OCI-LY3 (cell line): ENCODE results near the gene MIA2.

Experiments
- H2AFZ ChIP-seq: fragments of 200-600, 300-600 bp; shearing (Covaris generic); 2 replicates; pipeline ENCODE4 v1.6.0; 2014; ENCODE audit warnings: antibody characterized with exemption, low read depth, low read length
- H3K27ac ChIP-seq: fragments of 200-600, 300-600 bp; sonication (generic); 2 replicates; pipeline ENCODE4 v1.5.1; 2014; ENCODE audit warnings: mild to moderate bottlenecking, low read length, moderate library complexity, mixed read lengths
- H3K27me3 ChIP-seq: fragments of 200-600, 300-600 bp; sonication (generic); 2 replicates; pipeline ENCODE4 v1.6.1; 2014; ENCODE audit warnings: low read depth, low read length, mixed read lengths
- H3K36me3 ChIP-seq: fragments of 200-600, 300-600 bp; sonication (generic); replicated peaks from 2 replicates; pipeline ENCODE3; 2014; ENCODE audit warnings: low read depth, low read length, mixed read lengths
- H3K4me1 ChIP-seq: fragments of 300-600, 200-600 bp; sonication (generic); 2 replicates; pipeline ENCODE4 v1.6.1; 2014; ENCODE audit warnings: low read length, mixed read lengths
- H3K4me2 ChIP-seq: fragments of 200-600, 300-600 bp; sonication (generic); 2 replicates; pipeline ENCODE4 v1.6.1; 2014; ENCODE audit warnings: low read length, mixed read lengths
- H3K4me3 ChIP-seq: fragments of 300-600, 200-600 bp; sonication (generic); 2 replicates; pipeline ENCODE4 v1.5.1; 2014; ENCODE audit warnings: antibody characterized with exemption, mild to moderate bottlenecking, low read length, moderate library complexity
- H3K79me2 ChIP-seq: fragments of 300-600, 200-600 bp; shearing (Covaris generic); 2 replicates; pipeline ENCODE4 v1.6.1; 2014; ENCODE audit warnings: mild to moderate bottlenecking, low read length, mixed read lengths
- H3K9ac ChIP-seq: fragments of 300-600, 200-600 bp; shearing (Covaris generic); 2 replicates; pipeline ENCODE4 v1.6.0; 2014; ENCODE audit warnings: mild to moderate bottlenecking, low read length, moderate library complexity
- H3K9me3 ChIP-seq: fragments of 200-600, 300-600 bp; shearing (Covaris generic); 2 replicates; pipeline ENCODE4 v1.6.1; 2014; ENCODE audit warnings: low read length, mixed read lengths; ENCODE audit not compliant: insufficient read depth
- H4K20me1 ChIP-seq: fragments of 200-600, 300-600 bp; sonication (generic); 2 replicates; pipeline ENCODE4 v1.6.1; 2016; ENCODE audit warnings: low read length, mixed read lengths; ENCODE audit not compliant: insufficient read depth
- CTCF ChIP-seq: fragments of 200-600, 300-600 bp; sonication (generic); IDR thresholded peaks from 2 replicates; pipeline ENCODE4 v1.5.1; 2014; ENCODE audit warnings: antibody characterized with exemption, low read length, low read depth
- EZH2phosphoT487 ChIP-seq: fragments of 200-600 bp; shearing (Covaris generic); IDR thresholded peaks from 2 replicates; pipeline ENCODE4 v1.6.1; 2018; ENCODE audit warnings: antibody characterized with exemption, mixed run types, low read depth

MIA2 gene

GRCh38 chr14:39374851-39375250, 141.1 kb downstream of the MIA2 start:
- Histone ChIP-seq H3K4me2 (no peak overlapping the region), H3K4me1 (no peaks in the 10 kb centered on the region)
- no peak for TF ChIP-seq CTCF
- TF ChIP-seq EZH2phosphoT487 = no peak

GRCh38 chr14:39376667-39377403, 143.1 kb downstream of the MIA2 start:
- no peaks in the 10 kb centered on the region for H3K79me2 ChIP-seq
- H2AFZ ChIP-seq = no peak overlapping the region
- no peak overlapping the region for H3K4me2 ChIP-seq
- H3K4me3 ChIP-seq = no peak overlapping the region
- no peaks in the 10 kb centered on the region for H3K27me3 ChIP-seq
- H3K9me3 ChIP-seq = no peaks in the 10 kb centered on the region
- no peak overlapping the region for H3K9ac ChIP-seq
- TF ChIP-seq CTCF = no peak
- no peak for TF ChIP-seq EZH2phosphoT487
- H4K20me1 ChIP-seq = no peaks in the 10 kb centered on the region
- H3K27ac ChIP-seq = no peak overlapping the region
- H3K4me1 ChIP-seq = no peaks in the 10 kb centered on the region
- H3K36me3 ChIP-seq = no peaks in the 10 kb centered on the region

More at GRCh38 chr14:39374851-39375250, 141.1 kb downstream of the MIA2 start:
- Histone ChIP-seq H3K27me3 (no peaks in the 10 kb centered on the region), H3K79me2 (no peaks in the 10 kb centered on the region), H2AFZ (no peak overlapping the region), H3K4me3 (no peak overlapping the region), H3K9me3 (no peaks in the 10 kb centered on the region), H4K20me1 (no peaks in the 10 kb centered on the region), H3K9ac (no peak overlapping the region), H3K27ac (no peak overlapping the region), H3K36me3 (no peaks in the 10 kb centered on the region)

GRCh38 chr14:39381366-39381765, 147.7 kb downstream of the MIA2 start:
- no peak overlapping the region for H3K27ac ChIP-seq
- H4K20me1 ChIP-seq = no peaks in the 10 kb centered on the region
- no peaks in the 10 kb centered on the region for H3K9me3 ChIP-seq
- no peak for TF ChIP-seq CTCF
- no peak for TF ChIP-seq EZH2phosphoT487
- no peak overlapping the region for H3K4me2 ChIP-seq
- no peaks in the 10 kb centered on the region for H3K36me3 ChIP-seq
- H3K9ac ChIP-seq = no peak overlapping the region
- peaks cover 10% of the 10 kb centered on the region; the same call in 1 of the 2 replicates for H3K4me1 ChIP-seq
- H3K27me3 ChIP-seq = no peaks in the 10 kb centered on the region
- no peak overlapping the region for H3K4me3 ChIP-seq
- H3K79me2 ChIP-seq = no peaks in the 10 kb centered on the region
- no peak overlapping the region for H2AFZ ChIP-seq

- H3K79me2 ChIP-seq = no peaks in the 10 kb centered on the region
- no peak for TF ChIP-seq CTCF
- no peak for TF ChIP-seq EZH2phosphoT487
These were observed 148.7 kb downstream of the MIA2 start for GRCh38 chr14:39382463-39382862.

More at GRCh38 chr14:39382463-39382862, 148.7 kb downstream of the MIA2 start:
- H3K9ac ChIP-seq = no peak overlapping the region
- H3K4me2 ChIP-seq = no peak overlapping the region
- H3K36me3 ChIP-seq = no peaks in the 10 kb centered on the region
- no peaks in the 10 kb centered on the region for H3K27me3 ChIP-seq
- H4K20me1 ChIP-seq = no peaks in the 10 kb centered on the region
- H3K4me3 ChIP-seq = no peak overlapping the region
- H3K9me3 ChIP-seq = no peaks in the 10 kb centered on the region
- H3K4me1 ChIP-seq = peaks cover 10% of the 10 kb centered on the region; the same call in 1 of the 2 replicates
- no peak overlapping the region for H2AFZ ChIP-seq
- H3K27ac ChIP-seq = no peak overlapping the region
